Stimulated activated naive CD4-positive, alpha-beta T cell (primary cell): Measurements from ENCODE around the gene MIEF2.

Experiments used
- DNase-seq, 6 experiments: peaks; one replicate each; lab custom pipeline; 2025; lab: John Stamatoyannopoulos, UW

MIEF2 gene

GRCh38 chr17:18256776-18257175, 3.7 kb upstream of the MIEF2 start:
- no peak for DNase-seq

GRCh38 chr17:18257268-18257981, 3.0 kb upstream of the MIEF2 start:
- no peak for DNase-seq

- peak in 4 of 6 experiments; percentile 30 to 44 (median 34) for DNase-seq
These were observed 2.5 kb upstream of the MIEF2 start for GRCh38 chr17:18257982-18258355.

- peak; percentile 25 to 61 (median 51) for DNase-seq
These were observed 2.0 kb upstream of the MIEF2 start, which contains the start of gene FLII for GRCh38 chr17:18258356-18259038. TSS of gene FLII (minus strand) at chr17:18258738. CDS start at chr17:18258690, 48 bp downstream.

GRCh38 chr17:18259621-18260331, 686 bp upstream of the MIEF2 start:
- DNase-seq, result peak in 1 of 6 experiments; percentile 39

- DNase-seq, result no peak
These were observed 669 bp downstream of the MIEF2 start for GRCh38 chr17:18261146-18261515.

GRCh38 chr17:18261659-18262058, 1.2 kb downstream of the MIEF2 start:
- no peak for DNase-seq

- no peak for DNase-seq
These were observed 1.6 kb downstream of the MIEF2 start for GRCh38 chr17:18262111-18262510.

- no peak for DNase-seq
These were observed 2.2 kb downstream of the MIEF2 start for GRCh38 chr17:18262641-18263040.

- DNase-seq, result no peak
These were observed 3.6 kb downstream of the MIEF2 start for GRCh38 chr17:18263885-18264682.

GRCh38 chr17:18267366-18267765, 6.9 kb downstream of the MIEF2 start:
- DNase-seq, result no peak

GRCh38 chr17:18267927-18268711, 7.7 kb downstream of the MIEF2 start:
- no peak for DNase-seq

- DNase-seq, result no peak
These were observed 9.8 kb downstream of the MIEF2 start for GRCh38 chr17:18270046-18270931.

- DNase-seq, result no peak
These were observed 16.6 kb downstream of the MIEF2 start for GRCh38 chr17:18277076-18277475.

GRCh38 chr17:18278867-18279266, 18.4 kb downstream of the MIEF2 start:
- DNase-seq, result no peak

GRCh38 chr17:18280249-18280648, 19.8 kb downstream of the MIEF2 start:
- no peak for DNase-seq

- DNase-seq, result no peak
These were observed 20.4 kb downstream of the MIEF2 start for GRCh38 chr17:18280766-18281371.

- no peak for DNase-seq
These were observed 21.3 kb downstream of the MIEF2 start for GRCh38 chr17:18281788-18282187.

- no peak for DNase-seq
These were observed 24.8 kb downstream of the MIEF2 start for GRCh38 chr17:18285296-18285695.
